ENCODE data around the gene DTX2.

DTX2 gene

GRCh38 chr7:76428149-76428823 lies 33.2 kb upstream of the DTX2 start:
- TF ChIP-seq SNAI2 (CRISPR knock-in tag; IDR thresholded peaks at IDR 0.05): no peak
- no peak for TF ChIP-seq ZNF70 (CRISPR knock-in tag; IDR thresholded peaks at IDR 0.05)
- TF ChIP-seq CSDC2 (CRISPR knock-in tag; IDR thresholded peaks at IDR 0.05): no peak
- TF ChIP-seq ARNTL (CRISPR knock-in tag; IDR thresholded peaks at IDR 0.05; ENCODE audit: borderline replicate concordance, low read depth): no peak
- TF ChIP-seq, protein P1, sequence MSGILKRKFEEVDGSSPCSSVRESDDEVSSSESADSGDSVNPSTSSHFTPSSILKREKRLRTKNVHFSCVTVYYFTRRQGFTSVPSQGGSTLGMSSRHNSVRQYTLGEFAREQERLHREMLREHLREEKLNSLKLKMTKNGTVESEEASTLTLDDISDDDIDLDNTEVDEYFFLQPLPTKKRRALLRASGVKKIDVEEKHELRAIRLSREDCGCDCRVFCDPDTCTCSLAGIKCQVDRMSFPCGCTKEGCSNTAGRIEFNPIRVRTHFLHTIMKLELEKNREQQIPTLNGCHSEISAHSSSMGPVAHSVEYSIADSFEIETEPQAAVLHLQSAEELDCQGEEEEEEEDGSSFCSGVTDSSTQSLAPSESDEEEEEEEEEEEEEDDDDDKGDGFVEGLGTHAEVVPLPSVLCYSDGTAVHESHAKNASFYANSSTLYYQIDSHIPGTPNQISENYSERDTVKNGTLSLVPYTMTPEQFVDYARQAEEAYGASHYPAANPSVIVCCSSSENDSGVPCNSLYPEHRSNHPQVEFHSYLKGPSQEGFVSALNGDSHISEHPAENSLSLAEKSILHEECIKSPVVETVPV (CRISPR knock-in tag; IDR thresholded peaks at IDR 0.05): no peak
- no peak for TF ChIP-seq RARB (CRISPR knock-in tag; IDR thresholded peaks at IDR 0.05)
- TF ChIP-seq ZNF565 (CRISPR knock-in tag; conservative IDR thresholded peaks at IDR 0.05; ENCODE audit: low read depth): no peak
- TF ChIP-seq, protein P2, sequence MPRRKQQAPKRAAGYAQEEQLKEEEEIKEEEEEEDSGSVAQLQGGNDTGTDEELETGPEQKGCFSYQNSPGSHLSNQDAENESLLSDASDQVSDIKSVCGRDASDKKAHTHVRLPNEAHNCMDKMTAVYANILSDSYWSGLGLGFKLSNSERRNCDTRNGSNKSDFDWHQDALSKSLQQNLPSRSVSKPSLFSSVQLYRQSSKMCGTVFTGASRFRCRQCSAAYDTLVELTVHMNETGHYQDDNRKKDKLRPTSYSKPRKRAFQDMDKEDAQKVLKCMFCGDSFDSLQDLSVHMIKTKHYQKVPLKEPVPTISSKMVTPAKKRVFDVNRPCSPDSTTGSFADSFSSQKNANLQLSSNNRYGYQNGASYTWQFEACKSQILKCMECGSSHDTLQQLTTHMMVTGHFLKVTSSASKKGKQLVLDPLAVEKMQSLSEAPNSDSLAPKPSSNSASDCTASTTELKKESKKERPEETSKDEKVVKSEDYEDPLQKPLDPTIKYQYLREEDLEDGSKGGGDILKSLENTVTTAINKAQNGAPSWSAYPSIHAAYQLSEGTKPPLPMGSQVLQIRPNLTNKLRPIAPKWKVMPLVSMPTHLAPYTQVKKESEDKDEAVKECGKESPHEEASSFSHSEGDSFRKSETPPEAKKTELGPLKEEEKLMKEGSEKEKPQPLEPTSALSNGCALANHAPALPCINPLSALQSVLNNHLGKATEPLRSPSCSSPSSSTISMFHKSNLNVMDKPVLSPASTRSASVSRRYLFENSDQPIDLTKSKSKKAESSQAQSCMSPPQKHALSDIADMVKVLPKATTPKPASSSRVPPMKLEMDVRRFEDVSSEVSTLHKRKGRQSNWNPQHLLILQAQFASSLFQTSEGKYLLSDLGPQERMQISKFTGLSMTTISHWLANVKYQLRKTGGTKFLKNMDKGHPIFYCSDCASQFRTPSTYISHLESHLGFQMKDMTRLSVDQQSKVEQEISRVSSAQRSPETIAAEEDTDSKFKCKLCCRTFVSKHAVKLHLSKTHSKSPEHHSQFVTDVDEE (CRISPR knock-in tag; IDR thresholded peaks at IDR 0.05): no peak
- no peak for TF ChIP-seq CREB5 (CRISPR knock-in tag; IDR thresholded peaks at IDR 0.05; ENCODE audit: low read depth)
- TF ChIP-seq ZFP30 (CRISPR knock-in tag; IDR thresholded peaks at IDR 0.05): no peak
- TF ChIP-seq, protein P3, sequence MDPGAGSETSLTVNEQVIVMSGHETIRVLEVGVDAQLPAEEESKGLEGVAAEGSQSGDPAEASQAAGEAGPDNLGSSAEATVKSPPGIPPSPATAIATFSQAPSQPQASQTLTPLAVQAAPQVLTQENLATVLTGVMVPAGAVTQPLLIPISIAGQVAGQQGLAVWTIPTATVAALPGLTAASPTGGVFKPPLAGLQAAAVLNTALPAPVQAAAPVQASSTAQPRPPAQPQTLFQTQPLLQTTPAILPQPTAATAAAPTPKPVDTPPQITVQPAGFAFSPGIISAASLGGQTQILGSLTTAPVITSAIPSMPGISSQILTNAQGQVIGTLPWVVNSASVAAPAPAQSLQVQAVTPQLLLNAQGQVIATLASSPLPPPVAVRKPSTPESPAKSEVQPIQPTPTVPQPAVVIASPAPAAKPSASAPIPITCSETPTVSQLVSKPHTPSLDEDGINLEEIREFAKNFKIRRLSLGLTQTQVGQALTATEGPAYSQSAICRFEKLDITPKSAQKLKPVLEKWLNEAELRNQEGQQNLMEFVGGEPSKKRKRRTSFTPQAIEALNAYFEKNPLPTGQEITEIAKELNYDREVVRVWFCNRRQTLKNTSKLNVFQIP (CRISPR knock-in tag; IDR thresholded peaks at IDR 0.05; ENCODE audit: borderline replicate concordance, low read depth): no peak
- no peak for ATAC-seq

DNA sequence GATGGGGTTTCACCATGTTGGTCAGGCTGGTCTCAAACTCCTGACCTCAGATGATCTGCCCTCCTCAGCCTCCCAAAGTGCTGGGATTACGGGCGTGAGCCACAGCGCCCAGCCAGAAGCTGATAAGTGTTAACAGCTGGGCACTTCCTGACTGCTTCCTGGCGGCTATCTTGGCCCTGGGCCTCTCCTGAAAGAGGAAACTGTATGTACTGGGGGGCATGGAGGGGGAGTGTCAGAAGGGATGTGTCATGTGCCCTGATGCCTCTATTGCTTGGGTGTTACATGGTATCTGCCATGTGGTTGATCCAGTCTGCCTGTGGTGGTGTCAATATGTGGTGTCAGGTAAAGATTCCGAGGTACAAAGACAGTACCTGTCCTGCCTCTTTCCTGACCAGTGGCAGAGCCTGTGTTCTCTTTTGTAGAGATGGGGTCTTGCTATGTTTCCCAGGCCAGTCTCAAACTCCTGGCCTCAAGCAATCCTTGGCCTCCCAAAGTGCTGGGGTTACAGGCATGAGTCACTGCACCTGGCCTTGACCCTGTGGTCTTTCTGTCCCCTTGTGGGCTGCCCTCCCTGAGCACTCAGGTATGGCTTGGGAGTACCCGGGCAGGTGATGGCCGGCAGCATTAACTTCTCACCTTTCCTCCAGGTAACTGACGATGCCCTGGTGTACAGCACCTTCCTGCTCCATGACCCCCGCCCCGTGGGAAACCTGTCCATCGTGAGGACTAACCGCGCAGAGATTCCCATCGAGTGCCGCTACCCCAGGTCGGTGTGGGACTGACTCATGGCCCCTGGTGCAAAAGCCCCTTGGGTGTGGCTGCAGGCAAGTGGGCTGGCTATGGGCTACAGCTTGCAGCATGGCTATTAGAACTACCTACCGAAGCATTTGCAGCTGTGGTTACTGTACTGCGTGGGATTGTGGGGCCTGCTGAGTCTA lies 32.4 kb upstream of the DTX2 start:
- TF ChIP-seq OSR1 (CRISPR knock-in tag; IDR thresholded peaks at IDR 0.05) (no peak), ZFP3 (CRISPR knock-in tag; IDR thresholded peaks at IDR 0.05) (no peak), RARB (CRISPR knock-in tag; IDR thresholded peaks at IDR 0.05) (no peak), TOX (CRISPR knock-in tag; IDR thresholded peaks at IDR 0.05; ENCODE audit: borderline replicate concordance) (no peak), PPARA (CRISPR knock-in tag; IDR thresholded peaks at IDR 0.05; ENCODE audit: borderline replicate concordance) (no peak)
- TF ChIP-seq, protein P2 (CRISPR knock-in tag; IDR thresholded peaks at IDR 0.05): no peak
- peak; percentile 43 for ATAC-seq

GRCh38 chr7:76430211-76430610 lies 31.3 kb upstream of the DTX2 start:
- no peak for ATAC-seq
- TF ChIP-seq GLIS3 (CRISPR knock-in tag; IDR thresholded peaks at IDR 0.05): no peak
- TF ChIP-seq OSR1 (CRISPR knock-in tag; IDR thresholded peaks at IDR 0.05): no peak
- no peak for TF ChIP-seq ZNF70 (CRISPR knock-in tag; IDR thresholded peaks at IDR 0.05)
- no peak for TF ChIP-seq SNAI2 (CRISPR knock-in tag; IDR thresholded peaks at IDR 0.05)
- no peak for TF ChIP-seq BACH2 (CRISPR knock-in tag; IDR thresholded peaks at IDR 0.05; ENCODE audit: borderline replicate concordance)
- TF ChIP-seq ZFP30 (CRISPR knock-in tag; IDR thresholded peaks at IDR 0.05): no peak
- TF ChIP-seq TOX (CRISPR knock-in tag; IDR thresholded peaks at IDR 0.05; ENCODE audit: borderline replicate concordance): no peak
- no peak for TF ChIP-seq RARB (CRISPR knock-in tag; IDR thresholded peaks at IDR 0.05)
- TF ChIP-seq, protein P4, sequence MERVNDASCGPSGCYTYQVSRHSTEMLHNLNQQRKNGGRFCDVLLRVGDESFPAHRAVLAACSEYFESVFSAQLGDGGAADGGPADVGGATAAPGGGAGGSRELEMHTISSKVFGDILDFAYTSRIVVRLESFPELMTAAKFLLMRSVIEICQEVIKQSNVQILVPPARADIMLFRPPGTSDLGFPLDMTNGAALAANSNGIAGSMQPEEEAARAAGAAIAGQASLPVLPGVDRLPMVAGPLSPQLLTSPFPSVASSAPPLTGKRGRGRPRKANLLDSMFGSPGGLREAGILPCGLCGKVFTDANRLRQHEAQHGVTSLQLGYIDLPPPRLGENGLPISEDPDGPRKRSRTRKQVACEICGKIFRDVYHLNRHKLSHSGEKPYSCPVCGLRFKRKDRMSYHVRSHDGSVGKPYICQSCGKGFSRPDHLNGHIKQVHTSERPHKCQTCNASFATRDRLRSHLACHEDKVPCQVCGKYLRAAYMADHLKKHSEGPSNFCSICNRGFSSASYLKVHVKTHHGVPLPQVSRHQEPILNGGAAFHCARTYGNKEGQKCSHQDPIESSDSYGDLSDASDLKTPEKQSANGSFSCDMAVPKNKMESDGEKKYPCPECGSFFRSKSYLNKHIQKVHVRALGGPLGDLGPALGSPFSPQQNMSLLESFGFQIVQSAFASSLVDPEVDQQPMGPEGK (CRISPR knock-in tag; IDR thresholded peaks at IDR 0.05; ENCODE audit: borderline replicate concordance): no peak
- no peak for TF ChIP-seq ARNTL (CRISPR knock-in tag; IDR thresholded peaks at IDR 0.05; ENCODE audit: borderline replicate concordance, low read depth)
- no peak for TF ChIP-seq CSDC2 (CRISPR knock-in tag; IDR thresholded peaks at IDR 0.05)
- TF ChIP-seq, protein P2 (CRISPR knock-in tag; IDR thresholded peaks at IDR 0.05): no peak
- no peak for TF ChIP-seq ZNF565 (CRISPR knock-in tag; conservative IDR thresholded peaks at IDR 0.05; ENCODE audit: low read depth)
- no peak for TF ChIP-seq PPARA (CRISPR knock-in tag; IDR thresholded peaks at IDR 0.05; ENCODE audit: borderline replicate concordance)
